Measurements from ENCODE around the gene VILL.
"Not testable (repeated sequence)": the region's sequence is repeated elsewhere in the genome, so short reads cannot be mapped to it uniquely, and the experiment has no call there.

DNA sequence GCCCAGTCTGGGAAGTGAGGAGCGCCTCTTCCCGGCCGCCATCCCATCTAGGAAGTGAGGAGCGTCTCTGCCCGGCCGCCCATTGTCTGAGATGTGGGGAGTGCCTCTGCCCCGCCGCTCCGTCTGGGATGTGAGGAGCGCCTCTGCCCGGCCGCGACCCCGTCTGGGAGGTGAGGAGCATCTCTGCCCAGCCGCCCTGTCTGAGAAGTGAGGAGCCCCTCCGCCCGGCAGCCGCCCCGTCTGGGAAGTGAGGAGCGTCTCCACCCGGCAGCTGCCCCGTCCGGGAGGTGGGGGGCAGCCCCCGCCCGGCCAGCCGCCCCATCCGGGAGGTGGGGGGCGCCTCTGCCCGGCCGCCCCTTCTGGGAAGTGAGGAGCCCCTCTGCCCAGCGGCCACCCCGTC is 62.7 kb downstream of the VILL start:
- TF ChIP-seq, protein P1, sequence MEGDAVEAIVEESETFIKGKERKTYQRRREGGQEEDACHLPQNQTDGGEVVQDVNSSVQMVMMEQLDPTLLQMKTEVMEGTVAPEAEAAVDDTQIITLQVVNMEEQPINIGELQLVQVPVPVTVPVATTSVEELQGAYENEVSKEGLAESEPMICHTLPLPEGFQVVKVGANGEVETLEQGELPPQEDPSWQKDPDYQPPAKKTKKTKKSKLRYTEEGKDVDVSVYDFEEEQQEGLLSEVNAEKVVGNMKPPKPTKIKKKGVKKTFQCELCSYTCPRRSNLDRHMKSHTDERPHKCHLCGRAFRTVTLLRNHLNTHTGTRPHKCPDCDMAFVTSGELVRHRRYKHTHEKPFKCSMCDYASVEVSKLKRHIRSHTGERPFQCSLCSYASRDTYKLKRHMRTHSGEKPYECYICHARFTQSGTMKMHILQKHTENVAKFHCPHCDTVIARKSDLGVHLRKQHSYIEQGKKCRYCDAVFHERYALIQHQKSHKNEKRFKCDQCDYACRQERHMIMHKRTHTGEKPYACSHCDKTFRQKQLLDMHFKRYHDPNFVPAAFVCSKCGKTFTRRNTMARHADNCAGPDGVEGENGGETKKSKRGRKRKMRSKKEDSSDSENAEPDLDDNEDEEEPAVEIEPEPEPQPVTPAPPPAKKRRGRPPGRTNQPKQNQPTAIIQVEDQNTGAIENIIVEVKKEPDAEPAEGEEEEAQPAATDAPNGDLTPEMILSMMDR (IDR thresholded peaks at IDR 0.05): not testable (repeated sequence)
- not testable (repeated sequence) for TF ChIP-seq POLR2A (IDR thresholded peaks at IDR 0.05)
